Measurements from ENCODE around the gene SYNE1. TPM values are rescaled to one million over a fixed set of nuclear protein-coding genes. Genes with fewer than 3 reads are reported as not detected.

The SYNE1 gene
- total RNA-seq, 1 experiment from 2014 or later = 3.0 TPM

GRCh38 chr6:152571943-152572337, 65.2 kb downstream of the SYNE1 start:
- Histone ChIP-seq H2BK12ac (ENCODE audit: insufficient read length, low read depth, low read length) (no peak overlapping the region), H2BK120ac (ENCODE audit: low read depth, low read length, poor library complexity, severe bottlenecking) (no peak overlapping the region), H3K27ac (ENCODE audit: insufficient read length, low read depth, low read length) (no peak overlapping the region), H4K91ac (ENCODE audit: insufficient read length, low read depth, low read length) (no peak overlapping the region), H4K8ac (replicated peaks; ENCODE audit: insufficient read length, low read depth, low read length) (no peak overlapping the region), H3K4me1 (ENCODE audit: insufficient read depth, low read length) (no peaks in the 10 kb centered on the region), H4K5ac (ENCODE audit: insufficient read length, low read depth, low read length) (no peak overlapping the region), H2BK20ac (ENCODE audit: low read depth, low read length, poor library complexity, severe bottlenecking) (no peak overlapping the region), H3K23me2 (ENCODE audit: insufficient read length, low read depth, low read length, poor library complexity, severe bottlenecking) (no peaks in the 10 kb centered on the region), H3T11ph (ENCODE audit: low read length) (no peak overlapping the region), H3K27me3 (ENCODE audit: insufficient read depth, low read length) (no peaks in the 10 kb centered on the region), H2BK5ac (ENCODE audit: insufficient read length, low read length) (no peak overlapping the region), H3K4ac (ENCODE audit: low read depth, low read length) (no peak overlapping the region), H3K9me3 (ENCODE audit: control insufficient read depth, low read depth, low read length) (no peaks in the 10 kb centered on the region), H3K4me2 (ENCODE audit: insufficient read depth, insufficient read length, low read length) (no peak overlapping the region), H3K18ac (ENCODE audit: insufficient read length, low read depth, low read length) (no peak overlapping the region), H3K9ac (ENCODE audit: extremely low read depth, insufficient read length, low read length) (no peak overlapping the region), H3K14ac (ENCODE audit: insufficient read depth, low read length) (no peak overlapping the region), H2BK15ac (ENCODE audit: low read depth, low read length) (no peak overlapping the region), H2AFZ (ENCODE audit: low read length) (no peak overlapping the region), H2AK5ac (ENCODE audit: insufficient read length, low read length) (no peak overlapping the region), H3K56ac (ENCODE audit: insufficient read length, low read depth, low read length) (no peak overlapping the region), H3K79me1 (ENCODE audit: insufficient read depth, low read depth, low read length, poor library complexity, severe bottlenecking) (no peaks in the 10 kb centered on the region), H3K23ac (ENCODE audit: insufficient read length, low read depth, low read length) (no peak overlapping the region), H3K79me2 (ENCODE audit: insufficient read depth, low read length) (no peaks in the 10 kb centered on the region), H4K20me1 (ENCODE audit: control insufficient read depth, insufficient read depth, insufficient read length) (no peaks in the 10 kb centered on the region)
- no CpG with 5 or more reads among the region's 2 CpGs for WGBS (ENCODE audit: extremely low coverage, insufficient read length, low lambda C conversion rate)
- Mint-ChIP-seq H3K27ac (no peak overlapping the region), H3K9me3 (no peaks in the 10 kb centered on the region), H3K4me3 (no peak overlapping the region), H3K27me3 (ENCODE audit: low read depth) (no peaks in the 10 kb centered on the region), H3K4me1 (peaks cover 6 to 8% of the 10 kb centered on the region in 2 experiments), H3K36me3 (ENCODE audit: insufficient read depth in 1 of 3, low read depth in 3 of 3) (no peaks in the 10 kb centered on the region)
- no peak for TF ChIP-seq CTCF (conservative IDR thresholded peaks at IDR 0.05)
- DNase-seq = no peak
